ENCODE results near the gene IMMP1L.
A peak's percentile ranks its signal among the peaks of the same experiment; 100 is the strongest.
"Not testable (repeated sequence)": the region's sequence is repeated elsewhere in the genome, so short reads cannot be mapped to it uniquely, and the experiment has no call there.

Gene IMMP1L, protein sequence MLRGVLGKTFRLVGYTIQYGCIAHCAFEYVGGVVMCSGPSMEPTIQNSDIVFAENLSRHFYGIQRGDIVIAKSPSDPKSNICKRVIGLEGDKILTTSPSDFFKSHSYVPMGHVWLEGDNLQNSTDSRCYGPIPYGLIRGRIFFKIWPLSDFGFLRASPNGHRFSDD

DNA sequence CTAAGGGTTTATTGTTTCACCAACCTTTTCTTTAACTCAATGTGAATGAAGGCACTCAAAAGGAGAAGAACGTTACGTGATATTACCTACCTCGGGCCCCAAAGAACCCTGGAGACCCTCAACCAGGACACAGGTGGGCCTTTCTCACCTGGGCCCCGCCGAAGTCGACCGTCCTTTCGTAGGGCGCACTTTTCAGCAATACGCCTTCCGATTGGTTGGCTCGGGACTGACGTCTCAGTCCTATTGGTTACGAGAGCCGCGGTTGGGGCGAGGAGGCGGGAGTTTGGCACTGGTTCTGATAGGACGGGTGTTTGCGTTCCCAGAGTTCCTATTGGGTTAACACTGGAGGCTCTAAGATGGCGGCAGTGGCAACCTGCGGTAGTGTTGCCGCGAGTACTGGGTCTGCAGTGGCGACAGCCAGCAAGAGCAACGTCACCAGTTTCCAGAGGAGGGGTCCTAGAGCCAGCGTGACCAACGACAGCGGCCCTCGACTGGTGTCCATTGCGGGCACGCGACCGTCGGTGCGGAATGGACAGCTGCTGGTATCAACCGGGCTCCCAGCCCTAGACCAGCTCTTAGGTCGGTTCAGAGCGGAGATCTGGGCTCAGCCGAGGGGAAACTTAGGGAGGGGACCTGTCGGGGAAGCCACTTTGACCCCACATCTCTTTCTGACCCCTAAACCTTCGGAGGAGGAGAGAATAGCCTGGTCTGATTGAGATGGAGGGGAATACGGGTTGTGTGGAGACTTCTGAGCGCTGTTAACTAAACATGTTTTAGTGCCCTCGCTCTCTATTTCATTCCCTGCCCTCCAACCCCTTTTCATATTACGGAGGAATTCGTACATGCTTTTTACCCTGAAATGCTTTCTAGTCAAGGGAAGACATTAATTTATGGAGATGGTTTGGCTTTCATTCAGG lies at the start of gene IMMP1L, which contains the start of gene ELP4:
TSS of gene IMMP1L (minus strand) at position 194 of the 917 bp plus-strand sequence. CDS start 46,346 bp downstream, outside the sequence.
TSS of gene ELP4 (plus strand) at position 339 of the 917 bp plus-strand sequence. CDS start at position 357, 18 bp downstream.
- DNase-seq (ENCODE audit: low spot score): peak; percentile 97

DNA sequence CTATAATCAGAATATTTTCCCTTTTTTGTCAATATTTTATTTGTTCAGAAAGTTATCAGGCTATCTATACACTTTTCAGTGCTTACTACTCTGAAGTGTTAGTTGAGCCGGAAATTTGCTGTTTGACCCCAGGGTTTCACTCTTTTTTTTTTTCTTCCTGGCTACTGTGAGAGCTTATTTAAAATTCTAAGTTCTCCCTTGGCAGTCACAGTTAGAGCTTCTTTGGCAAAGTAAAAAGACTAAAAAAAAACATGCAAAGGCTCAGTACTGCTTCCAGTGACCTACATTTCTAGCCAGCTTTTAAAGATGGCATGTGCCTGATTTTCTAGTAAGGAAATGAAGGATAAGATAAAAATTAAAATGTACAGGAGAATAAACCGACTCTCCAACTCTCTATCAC lies 48.6 kb upstream of the IMMP1L start:
- DNase-seq (ENCODE audit: low spot score): no peak

DNA sequence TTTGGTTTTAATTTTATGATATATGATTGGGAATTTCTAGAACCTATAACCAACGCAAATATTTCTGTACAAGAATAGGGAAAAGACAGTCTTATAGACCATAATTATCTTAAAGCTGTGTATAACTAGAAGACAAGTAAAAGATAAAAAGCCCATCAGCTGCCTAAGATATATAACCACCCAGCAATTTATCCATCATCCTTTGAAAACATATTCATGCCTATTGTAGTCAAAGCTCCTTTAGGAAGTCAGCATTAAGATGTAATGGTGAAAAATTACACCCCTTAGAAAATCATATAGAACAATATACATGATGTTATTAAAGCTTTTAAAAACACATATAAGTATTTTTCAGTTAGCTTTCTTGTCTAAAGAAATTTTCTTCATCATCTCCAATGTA lies 46.5 kb upstream of the IMMP1L start:
- DNase-seq (ENCODE audit: low spot score): no peak

DNA sequence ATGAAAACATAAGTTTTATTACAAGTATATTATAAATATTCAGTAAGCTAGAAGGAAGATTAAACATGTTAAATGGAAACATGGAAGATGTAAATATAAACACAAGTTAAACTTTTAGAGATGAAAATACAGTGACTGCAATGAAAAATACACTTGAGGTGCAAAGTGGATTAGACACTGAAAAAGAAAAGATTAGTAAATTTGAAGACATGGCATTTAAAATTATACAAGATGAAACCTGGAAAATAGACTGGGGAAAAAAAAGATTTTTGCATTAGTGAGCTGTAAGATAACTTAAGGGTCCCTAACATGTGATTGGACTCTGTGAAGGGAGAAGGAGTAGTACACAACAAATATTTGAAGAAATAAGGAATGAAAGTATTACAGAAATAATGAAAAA lies 33.4 kb upstream of the IMMP1L start:
- DNase-seq (ENCODE audit: low spot score): no peak

DNA sequence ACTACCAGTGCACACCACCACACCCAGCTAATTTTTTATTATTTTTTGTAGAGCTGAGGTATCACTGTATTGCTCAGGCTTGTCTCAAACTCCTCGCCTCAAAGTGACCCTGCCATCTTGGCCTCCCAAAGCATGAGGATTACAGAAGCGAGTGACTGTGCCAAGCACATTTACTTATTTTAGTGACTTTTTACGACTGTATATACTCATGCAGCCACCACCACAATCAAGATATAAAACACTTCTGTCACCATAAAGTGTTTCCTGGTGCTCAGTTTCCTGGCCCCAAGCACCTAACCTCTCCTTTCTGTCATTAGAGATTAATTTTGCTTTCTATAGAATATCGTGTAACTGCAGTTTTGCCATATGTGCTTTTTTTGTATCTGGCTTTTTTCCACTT lies 26.1 kb upstream of the IMMP1L start:
- DNase-seq (ENCODE audit: low spot score): no peak

DNA sequence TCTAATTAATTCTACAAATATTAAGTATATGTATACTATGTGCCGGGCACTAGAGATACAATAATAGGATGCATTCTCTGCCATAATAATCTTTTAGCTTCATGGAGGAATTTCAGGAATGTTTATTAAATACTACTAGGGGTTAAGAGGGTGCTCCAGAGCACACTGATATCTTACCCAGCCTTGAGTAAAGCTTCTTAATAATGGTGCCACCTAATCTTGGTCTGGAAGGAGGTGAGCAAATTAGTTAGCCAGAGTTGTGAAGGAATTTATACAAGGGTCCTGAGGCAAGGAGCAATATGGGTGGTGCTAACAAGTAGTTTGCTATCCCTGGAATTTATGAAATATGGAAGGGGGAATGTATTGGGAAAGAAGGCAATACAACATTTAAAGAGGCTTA lies 21.9 kb upstream of the IMMP1L start:
- DNase-seq (ENCODE audit: low spot score): no peak

DNA sequence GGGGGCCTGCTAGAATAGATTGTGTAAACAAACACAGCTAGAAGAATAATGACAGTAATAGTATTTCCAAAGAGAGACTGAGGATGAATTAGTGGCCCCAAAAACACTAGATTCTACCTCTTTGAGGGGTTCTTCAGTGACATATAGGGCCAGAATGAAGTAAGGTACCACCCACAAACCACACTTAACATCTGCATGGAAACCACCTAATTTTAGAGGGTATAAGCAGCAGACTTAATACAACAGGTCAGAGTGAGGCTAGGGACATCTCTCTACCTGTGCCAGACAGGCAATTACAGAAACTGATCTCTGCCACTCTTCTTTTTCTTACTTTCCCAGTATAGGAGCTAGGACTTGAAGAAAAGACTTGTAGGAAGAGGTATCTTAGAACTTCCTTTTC lies 20.3 kb upstream of the IMMP1L start:
- DNase-seq (ENCODE audit: low spot score): no peak

DNA sequence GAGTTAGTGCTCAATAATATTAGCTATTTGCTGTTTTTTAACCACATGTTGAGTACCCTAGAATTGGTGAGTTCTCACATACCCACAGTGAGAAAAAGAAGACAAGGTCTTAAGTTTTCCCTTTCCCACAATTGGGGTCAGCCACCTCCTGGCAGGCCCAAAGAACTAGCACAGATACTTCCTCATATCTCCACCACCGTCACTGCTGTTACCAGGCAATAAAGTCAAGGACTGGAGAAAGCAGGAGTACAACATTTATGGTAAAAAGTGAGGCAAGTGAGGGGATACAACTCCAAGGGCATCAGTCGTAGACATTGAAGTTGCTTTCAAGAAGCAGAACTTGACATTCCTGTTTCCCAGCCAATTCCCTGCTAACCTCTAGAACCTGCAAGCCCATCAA lies 19.8 kb upstream of the IMMP1L start:
- DNase-seq (ENCODE audit: low spot score): no peak

DNA sequence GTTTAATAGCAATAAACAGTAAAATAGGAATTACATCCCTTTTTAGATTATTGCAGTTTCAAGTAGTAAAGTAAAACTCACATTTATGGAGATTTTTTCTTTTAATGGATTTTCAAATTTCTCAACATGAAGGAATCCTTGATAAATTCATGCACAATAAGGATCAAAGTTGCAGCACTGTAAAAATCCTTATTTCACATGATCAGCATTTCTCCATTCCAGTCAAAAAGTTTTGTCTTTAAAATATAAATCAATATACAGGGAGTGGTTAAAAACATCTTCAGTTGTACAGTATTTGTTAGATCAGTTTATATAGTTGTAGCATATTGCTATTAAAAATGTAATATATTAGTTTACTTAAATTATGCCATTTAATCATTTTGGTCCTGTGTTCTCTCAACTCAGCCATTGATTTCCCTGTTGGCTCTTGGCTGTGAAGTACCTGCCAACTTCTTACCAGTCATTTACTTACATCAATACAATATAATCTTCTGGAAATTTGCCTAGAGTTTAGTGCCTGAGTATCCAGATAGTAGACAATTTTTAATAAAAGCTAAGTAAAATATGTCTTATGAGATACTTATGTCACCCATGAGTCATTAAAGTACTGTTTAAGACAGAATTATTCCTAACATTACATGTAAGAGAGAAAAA lies 12.2 kb upstream of the IMMP1L start:
- no peak for DNase-seq (ENCODE audit: low spot score)

DNA sequence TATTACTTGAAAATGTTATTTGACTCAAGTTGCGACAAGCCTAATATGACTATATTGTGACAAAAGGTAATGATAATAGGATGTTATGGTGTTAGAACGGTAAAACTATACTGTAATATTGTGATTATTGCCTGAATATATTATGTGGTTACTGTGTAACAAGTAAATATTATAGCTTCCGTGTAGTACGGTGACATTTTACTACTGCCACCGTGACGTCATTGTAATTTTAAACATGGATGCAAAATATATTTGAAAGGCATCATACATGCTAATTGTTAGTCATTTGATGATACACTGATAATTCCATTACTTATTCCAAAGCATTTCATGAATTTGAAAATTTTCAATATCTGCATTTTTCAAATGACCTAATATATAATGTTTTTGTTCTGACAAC lies 2.7 kb upstream of the IMMP1L start:
- no peak for DNase-seq (ENCODE audit: low spot score)

DNA sequence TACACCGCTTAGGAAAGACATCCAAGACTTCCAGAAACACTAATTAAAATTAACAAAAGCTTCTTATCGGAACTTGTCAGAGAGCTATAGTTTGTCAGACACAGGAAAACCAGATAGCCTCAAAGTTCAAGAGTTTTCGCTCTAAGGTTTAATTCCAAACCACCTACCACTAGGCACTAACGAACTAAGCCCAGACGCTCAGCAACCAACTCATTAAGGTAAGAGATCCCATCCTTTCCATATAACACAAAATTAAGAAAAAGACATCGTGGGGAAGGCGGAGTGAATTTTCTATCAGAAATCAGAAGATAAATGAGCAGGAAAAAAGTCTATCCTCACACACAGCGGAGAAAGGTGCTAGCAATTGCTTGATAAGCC lies 382 bp downstream of the IMMP1L start:
- no peak for DNase-seq (ENCODE audit: low spot score)

DNA sequence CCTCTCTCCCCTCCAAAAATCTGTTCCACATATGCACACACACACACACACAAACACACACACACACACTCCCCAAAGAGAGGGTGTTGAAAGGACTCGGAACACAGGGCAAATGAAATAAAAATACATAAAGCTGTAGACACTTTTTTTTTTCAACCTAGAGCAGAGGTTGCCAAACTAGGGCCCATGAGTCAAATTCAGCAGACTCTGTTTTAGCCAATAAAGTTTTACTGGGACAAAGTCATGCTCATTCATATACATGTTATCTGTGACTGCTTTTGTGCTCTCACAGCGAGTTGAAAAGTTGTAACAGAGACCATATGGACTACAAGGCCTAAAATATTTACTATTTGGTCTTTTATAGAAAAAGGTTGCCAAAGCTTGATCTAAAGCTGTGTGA lies 8.9 kb downstream of the IMMP1L start:
- no peak for DNase-seq (ENCODE audit: low spot score)

DNA sequence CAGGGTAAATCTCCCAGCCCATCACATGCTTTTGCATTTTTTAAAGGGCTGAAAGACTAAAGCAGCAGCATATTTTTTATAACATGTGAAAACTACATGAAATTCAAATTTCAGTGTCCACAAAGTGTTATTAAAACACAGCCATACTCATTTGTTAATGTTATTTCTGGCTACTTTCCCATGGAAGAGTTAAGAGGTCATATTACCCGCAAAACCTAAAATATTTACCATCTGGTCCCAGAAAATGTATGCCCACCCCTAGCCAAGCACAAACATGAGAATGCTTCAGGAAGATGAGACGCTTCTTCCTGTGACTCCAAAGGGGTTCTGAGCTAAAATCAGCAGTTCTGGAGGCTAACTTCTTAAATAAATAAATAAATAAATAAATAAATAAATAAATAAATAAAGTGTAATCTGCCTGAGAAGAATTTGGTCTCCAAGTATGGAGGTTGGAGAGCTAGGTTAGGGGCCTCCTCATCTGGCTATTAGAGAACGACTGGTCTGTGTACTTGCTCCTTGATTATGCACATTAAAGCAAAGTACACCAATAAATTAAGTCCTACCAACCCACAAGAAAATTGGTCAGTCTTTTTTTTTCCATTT lies 9.7 kb downstream of the IMMP1L start:
- no peak for DNase-seq (ENCODE audit: low spot score)

DNA sequence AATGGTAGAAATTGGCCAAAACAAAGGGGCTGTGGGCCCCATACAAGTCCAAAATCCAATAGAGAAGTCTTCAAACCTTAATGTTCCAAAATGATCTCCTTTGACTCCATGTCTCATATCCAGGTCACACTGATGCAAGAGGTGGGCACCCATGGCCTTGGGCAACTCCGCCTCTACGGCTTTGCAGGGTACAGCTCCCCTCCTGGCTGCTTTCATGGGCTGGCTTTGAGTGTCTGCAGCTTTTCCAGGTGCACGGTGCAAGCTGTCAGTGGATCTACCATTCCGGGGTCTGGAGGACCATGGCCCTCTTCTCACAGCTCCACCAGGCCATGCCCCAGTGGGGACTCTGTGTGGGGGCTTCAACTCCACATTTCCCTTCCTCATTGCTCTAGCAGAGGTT lies 15.7 kb downstream of the IMMP1L start:
- DNase-seq (ENCODE audit: low spot score): not testable (repeated sequence)

DNA sequence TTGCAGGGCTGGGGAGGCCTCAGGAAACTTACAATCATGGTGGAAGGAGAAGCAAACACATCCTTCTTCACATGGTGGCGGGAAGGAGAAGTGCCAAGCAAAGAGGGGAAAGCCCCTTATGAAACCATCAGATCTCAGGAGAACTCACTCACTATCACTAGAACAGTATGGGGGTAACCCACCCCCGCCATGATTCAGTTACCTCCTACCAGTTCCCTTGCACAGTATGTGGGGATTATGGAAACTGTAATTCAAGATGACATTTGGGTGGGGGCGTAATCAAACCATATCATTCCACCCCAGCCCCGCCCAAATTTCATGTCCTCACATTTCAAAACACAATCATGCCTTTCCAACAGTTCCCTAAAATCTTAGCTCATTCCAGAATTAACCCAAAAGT lies 16.2 kb downstream of the IMMP1L start:
- no peak for DNase-seq (ENCODE audit: low spot score)

DNA sequence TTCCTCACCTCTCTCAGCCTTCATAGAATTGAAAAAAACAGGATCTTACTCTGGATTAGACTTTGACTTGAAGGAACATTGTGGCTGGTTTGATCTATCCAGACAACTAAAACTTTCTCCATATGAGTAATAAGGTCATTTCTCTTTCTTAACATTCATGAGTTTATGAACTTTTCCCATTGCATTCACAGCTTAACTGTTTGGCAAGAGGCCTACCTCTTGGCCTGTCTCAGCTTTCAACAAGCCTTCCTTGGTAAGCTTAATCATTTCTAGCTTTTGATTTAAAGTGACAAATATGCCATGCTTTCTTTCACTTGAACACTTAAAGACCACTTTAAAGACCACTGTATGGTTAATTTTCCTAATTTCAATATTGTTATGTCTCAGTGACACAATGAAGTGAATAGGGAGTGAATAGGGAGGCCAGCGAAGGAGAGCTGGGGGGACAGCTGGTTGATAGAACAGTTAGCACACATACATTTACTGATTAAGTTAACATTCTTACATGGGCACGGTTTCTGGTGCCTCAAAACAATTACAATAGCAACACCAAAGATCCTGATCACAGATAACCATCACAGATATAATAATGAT lies 17.0 kb downstream of the IMMP1L start:
- no peak for DNase-seq (ENCODE audit: low spot score)

DNA sequence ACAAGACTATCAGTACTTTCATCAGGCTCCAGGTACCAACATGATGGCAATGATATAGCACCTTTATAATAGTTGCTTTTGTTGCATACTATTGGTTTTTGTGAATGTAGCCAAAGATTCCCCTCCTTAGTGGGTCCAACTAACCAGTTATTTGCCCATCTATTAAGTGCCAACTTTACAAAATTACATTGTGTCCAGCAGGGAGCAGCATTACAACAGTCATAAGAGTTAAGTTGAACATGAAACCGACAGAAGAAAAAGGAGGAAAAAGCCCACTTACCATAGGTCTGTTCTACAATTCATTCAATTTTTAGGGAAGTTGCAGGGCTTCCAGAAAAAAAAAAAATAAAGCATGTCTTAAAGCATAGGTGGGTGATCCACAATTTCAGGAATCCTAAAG lies 21.6 kb downstream of the IMMP1L start:
- peak; percentile 42 for DNase-seq (ENCODE audit: low spot score)

DNA sequence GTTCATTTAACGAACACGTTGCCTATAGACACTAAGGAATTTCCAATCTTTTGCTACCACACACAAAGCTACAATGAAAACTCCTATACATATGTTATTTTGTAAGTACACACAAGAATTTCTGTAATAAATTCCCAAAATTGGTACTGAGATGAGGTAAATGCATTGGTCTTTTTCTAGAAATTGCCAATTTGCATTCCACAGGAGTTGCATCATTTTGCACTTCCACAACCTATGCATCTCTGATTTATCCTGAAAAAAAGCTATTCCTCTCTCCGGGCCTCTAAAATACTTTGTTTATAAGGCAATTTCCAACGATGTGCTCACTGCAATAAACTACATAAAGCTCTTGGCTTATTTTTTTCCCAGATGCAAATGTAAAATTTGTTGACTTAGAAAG lies 24.9 kb downstream of the IMMP1L start:
- DNase-seq (ENCODE audit: low spot score): no peak

DNA sequence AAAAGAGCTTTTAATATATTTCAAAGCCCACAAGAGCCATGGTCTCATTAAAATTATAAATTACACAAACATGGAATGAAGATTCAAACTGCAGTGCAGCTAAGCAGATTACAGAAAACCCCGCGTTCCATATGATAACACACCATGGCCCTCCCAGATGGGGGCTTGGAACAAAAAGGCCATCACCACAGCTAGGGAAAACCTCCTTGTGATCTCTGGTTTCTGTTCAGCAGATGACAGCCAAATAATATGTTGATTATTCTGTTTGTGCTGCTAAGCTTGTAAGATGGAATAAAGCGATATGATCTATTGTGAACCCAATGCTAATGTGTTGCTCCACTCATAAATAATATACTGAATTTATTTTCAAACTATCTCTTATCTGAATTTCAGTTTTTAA lies 28.5 kb downstream of the IMMP1L start:
- DNase-seq (ENCODE audit: low spot score): no peak

DNA sequence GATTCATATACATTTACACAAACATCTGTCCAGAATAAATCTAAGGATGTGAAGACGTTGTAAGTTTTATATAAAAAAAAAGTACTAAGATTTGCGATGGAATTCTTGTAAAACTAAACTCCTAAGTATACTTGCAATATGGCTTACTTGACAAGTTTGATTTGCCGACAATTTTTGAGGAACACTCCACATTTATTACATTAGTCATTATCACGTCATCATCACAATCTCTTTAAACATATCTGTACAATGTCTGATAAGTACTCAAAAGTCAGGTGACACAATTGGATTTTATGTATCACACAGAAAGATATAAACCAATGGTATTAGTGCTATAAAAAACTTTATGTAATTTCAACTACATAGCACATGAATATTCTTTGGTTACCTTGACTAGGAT lies 30.4 kb downstream of the IMMP1L start:
- no peak for DNase-seq (ENCODE audit: low spot score)

DNA sequence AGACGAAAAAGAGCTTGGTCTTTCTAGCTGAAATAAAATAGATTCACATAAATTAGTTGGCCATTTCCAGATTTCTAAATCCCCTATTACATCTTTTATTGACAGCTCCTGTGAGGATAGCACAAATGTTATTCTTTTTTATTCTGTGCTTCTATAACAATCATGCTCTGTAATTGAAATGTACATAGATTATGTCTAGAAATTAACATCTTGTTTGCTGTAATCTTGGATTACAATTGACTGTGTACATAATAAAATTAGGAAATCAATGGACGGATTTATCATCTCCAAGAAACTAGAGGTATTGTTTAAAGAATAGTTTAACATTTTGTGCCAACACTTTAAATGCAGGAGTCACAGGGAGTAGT lies 31.2 kb downstream of the IMMP1L start:
- DNase-seq (ENCODE audit: low spot score): no peak

DNA sequence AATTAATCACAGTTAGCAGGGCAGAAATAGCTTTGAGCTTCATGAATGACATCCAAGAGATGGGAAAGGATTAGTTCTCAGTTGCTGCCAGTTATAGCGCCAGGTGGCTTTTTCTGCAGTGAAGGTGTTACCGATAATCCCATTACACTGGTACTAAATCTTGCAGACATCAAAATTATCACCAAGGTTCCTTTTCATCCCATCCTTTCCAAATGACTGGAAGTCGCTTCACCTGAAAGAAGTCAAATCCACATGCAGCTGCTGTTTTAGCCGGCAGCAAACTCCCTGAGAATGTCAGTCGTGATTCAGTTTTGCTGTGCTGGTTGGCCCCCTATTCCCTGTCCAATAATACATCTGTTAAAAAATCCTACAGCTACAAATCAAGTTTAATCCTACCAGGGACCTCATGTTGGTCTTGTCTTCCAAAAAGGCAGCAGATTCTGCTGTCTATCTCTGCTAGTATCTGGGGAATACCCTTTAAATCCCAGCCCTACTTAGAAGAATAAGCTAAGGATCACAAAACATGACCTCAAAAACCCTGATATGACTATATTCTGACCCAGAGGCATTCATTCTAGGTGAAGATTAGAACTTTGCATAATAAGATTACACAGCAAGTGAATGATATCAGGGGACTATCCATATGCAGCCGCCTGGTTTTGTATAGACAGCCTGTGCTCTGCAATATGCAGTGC lies 31.7 kb downstream of the IMMP1L start:
- DNase-seq (ENCODE audit: low spot score): no peak

Data from hematopoietic multipotent progenitor cell treated with erythropoietin and hydrocortisone succinate and interleukin-3 and kit ligand, for 15 days (in vitro differentiated cells).